Adrenal gland (tissue), 12 donors: ENCODE data around the gene TACR1. TPM values are rescaled to one million over a fixed set of nuclear protein-coding genes. Genes with fewer than 3 reads are reported as not detected.
"Not testable (repeated sequence)": the region's sequence is repeated elsewhere in the genome, so short reads cannot be mapped to it uniquely, and the experiment has no call there.

Experiments
- DNase-seq, 7 donors: peaks; one replicate each; pipeline ENCODE4 v3.0.0-alpha.2; 2019 to 2020
- H3K27ac ChIP-seq, 5 donors: fragments of 200-600 bp; sonication (generic) in 4 of 5; 1 replicate in 3 of 5; 2 replicates in 2 of 5; pipeline versions ENCODE4 v1.5.1 to v1.8.0; 2016 to 2020; ENCODE audit warnings: mild to moderate bottlenecking in 1 of 5
- H3K27me3 ChIP-seq: fragments of 200-600 bp; 2 replicates; pipeline ENCODE4 v1.8.0; 2021
- H3K36me3 ChIP-seq, 2 donors: fragments of 200-600 bp; replicated peaks in 1 of 2; 1 replicate in 1 of 2; 2 replicates in 1 of 2; pipeline versions ENCODE4 v1.5.1 to v1.8.0; 2018 to 2022
- H3K4me1 ChIP-seq, 2 donors: fragments of 200-600 bp; replicated peaks in 1 of 2; 1 replicate in 1 of 2; 2 replicates in 1 of 2; pipeline versions ENCODE4 v1.5.1 to v1.8.0; 2018 to 2021
- H3K4me3 ChIP-seq, 4 donors: fragments of 200-600 bp; sonication (generic) in 3 of 4; one replicate each; pipeline ENCODE4 v1.5.1; 2016 to 2018
- H3K9me3 ChIP-seq, 3 donors: fragments of 200-600 bp; sonication (generic) in 1 of 3; replicated peaks in 1 of 3; 1 replicate in 2 of 3; 2 replicates in 1 of 3; pipeline versions ENCODE4 v1.5.1 to v1.8.0; 2016 to 2021
- POLR2A ChIP-seq, 2 donors: fragments of 450-650 bp; IDR thresholded peaks; one replicate each; pipeline ENCODE4 v1.6.1; 2017; ENCODE audit warnings: antibody characterized with exemption in 2 of 2, mild to moderate bottlenecking in 2 of 2, moderate library complexity in 1 of 2
- WGBS, 4 donors: extraction: QIAGEN DNeasy Blood & Tissue Kit in 2 of 4; methylation state at CpG; one replicate each; pipeline versions ENCODE4 v1.1.5 to v1.1.7; 2013 to 2017; 5-methylcytosine and 5-hydroxymethylcytosine counted together
- intact Hi-C, 2 donors: fragments of 100-400 bp; cut with DNase I; formaldehyde crosslinking; loops; one replicate each; pipeline versions ENCODE4 v1.14.1 to v1.15.0; 2022 to 2023
- polyA plus RNA-seq, 3 donors: library from polyadenylated mRNA; stranded (reverse); fragments of 200-250 nt in 2 of 3; fragments of 350-450 nt in 1 of 3; fragmentation: Illumina TruSeq in 1 of 3; extraction: RNeasy Lipid Tissue Mini Kit (QIAGEN cat#74804) in 1 of 3; gene quantifications; one replicate each; pipeline ENCODE4 v1.2.3, GENCODE V29; 2013 to 2014
- total RNA-seq, 9 donors: library from RNA; depleted of rRNA in 4 of 9; stranded (reverse); fragments of >200 nt in 4 of 9; fragments of 120-200 nt in 1 of 9; fragmentation: NEBNext Ultra II Directional in 1 of 9; extraction: Animal tissue kit (Norgen Biotek cat#: 25700) in 1 of 9; gene quantifications; one replicate each; pipeline versions ENCODE4 v1.1.0 to v1.2.4, GENCODE V29; 2013 to 2023
- TF ChIP-seq, protein P1 (sequence below), 6 experiments: fragments of 450-650 bp in 4 of 6; fragments of 200-600 bp in 2 of 6; sonication (generic) in 1 of 6; IDR thresholded peaks; 1 replicate in 5 of 6; 2 replicates in 1 of 6; pipeline versions ENCODE4 v1.5.1 to v1.8.0; 2016 to 2021; ENCODE audit warnings: antibody characterized with exemption in 6 of 6, mild to moderate bottlenecking in 2 of 6, moderate library complexity in 1 of 6
- donor health status: healthy with polysubstance abuse.
- donor health status: Bipolar disorder and iron deficiency.
- donor health status: DM: yes; HTN: yes; CAD: no.
- donor health status: DM: no; HTN: no; CAD: no.
- donor health status: DM: no; HTN: no; CAD: no.
- donor health status: DM: yes; HTN: yes; CAD: no.

TACR1 gene
- total and polyA plus RNA-seq, 12 donors, result 0.15 to 1.9 (median 0.41) TPM; not detected in 1

DNA sequence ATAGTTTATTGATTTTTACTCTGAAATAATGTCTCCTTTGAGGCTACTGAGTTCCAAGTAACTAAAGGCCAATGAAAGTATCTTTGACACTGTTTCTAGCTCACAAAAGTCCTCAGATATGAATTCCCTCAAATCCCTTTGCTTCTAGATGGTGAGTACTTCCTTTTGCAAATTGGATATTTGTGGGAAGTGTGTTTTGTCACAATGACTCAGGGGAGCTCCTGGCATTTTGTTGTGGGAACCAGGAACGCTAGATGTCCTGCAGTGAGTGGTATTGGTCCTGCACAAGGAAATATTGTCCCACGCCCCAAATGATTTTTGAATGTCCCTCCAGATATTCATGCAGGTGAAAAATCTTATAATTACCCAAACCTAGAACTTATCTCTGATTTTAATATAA, 24.3 kb downstream of the TACR1 start:
- no peak for TF ChIP-seq POLR2A (IDR thresholded peaks at IDR 0.05)
- TF ChIP-seq, protein P1, sequence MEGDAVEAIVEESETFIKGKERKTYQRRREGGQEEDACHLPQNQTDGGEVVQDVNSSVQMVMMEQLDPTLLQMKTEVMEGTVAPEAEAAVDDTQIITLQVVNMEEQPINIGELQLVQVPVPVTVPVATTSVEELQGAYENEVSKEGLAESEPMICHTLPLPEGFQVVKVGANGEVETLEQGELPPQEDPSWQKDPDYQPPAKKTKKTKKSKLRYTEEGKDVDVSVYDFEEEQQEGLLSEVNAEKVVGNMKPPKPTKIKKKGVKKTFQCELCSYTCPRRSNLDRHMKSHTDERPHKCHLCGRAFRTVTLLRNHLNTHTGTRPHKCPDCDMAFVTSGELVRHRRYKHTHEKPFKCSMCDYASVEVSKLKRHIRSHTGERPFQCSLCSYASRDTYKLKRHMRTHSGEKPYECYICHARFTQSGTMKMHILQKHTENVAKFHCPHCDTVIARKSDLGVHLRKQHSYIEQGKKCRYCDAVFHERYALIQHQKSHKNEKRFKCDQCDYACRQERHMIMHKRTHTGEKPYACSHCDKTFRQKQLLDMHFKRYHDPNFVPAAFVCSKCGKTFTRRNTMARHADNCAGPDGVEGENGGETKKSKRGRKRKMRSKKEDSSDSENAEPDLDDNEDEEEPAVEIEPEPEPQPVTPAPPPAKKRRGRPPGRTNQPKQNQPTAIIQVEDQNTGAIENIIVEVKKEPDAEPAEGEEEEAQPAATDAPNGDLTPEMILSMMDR (IDR thresholded peaks at IDR 0.05), result no peak
- DNase-seq, result no peak
- H3K27ac ChIP-seq, result no peak overlapping the region
- H3K27me3 ChIP-seq, result no peaks in the 10 kb centered on the region
- H3K4me3 ChIP-seq, result no peak overlapping the region
- 79 to 95% (median 88%) methylated on average over 2 of the region's 2 CpGs for WGBS, 4 donors
- no peaks in the 10 kb centered on the region for H3K4me1 ChIP-seq
- intact Hi-C loops, result no loop called here
- H3K9me3 ChIP-seq, result no peaks in the 10 kb centered on the region
- H3K36me3 ChIP-seq, result no peaks in the 10 kb centered on the region

DNA sequence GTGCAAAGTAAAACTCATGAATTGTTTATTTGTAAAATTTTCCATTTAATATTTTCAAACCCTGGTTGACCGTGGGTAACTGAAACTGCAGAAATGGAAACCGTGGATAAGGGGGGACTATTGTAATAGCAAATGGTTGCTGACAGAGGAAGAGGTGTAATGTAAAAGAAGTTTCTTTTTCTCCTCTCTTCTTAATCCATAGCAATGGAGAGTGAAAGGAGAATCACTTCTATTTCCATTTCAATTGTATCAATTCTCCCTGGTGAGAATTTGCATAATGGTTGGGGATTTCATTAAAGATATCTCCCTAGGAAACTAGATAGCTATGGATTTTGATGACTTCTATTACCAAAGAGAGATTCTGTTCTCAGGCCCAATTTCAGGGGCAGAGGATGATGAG, 24.8 kb downstream of the TACR1 start:
- H3K36me3 ChIP-seq, result no peaks in the 10 kb centered on the region
- no peaks in the 10 kb centered on the region for H3K9me3 ChIP-seq
- H3K4me3 ChIP-seq, result no peak overlapping the region
- 70 to 80% (median 79%) methylated on average over 2 of the region's 2 CpGs for WGBS, 4 donors
- DNase-seq, result no peak
- no peak overlapping the region for H3K27ac ChIP-seq
- intact Hi-C loops, result no loop called here
- H3K27me3 ChIP-seq, result no peaks in the 10 kb centered on the region
- no peak for TF ChIP-seq POLR2A (IDR thresholded peaks at IDR 0.05)
- TF ChIP-seq, protein P1 (IDR thresholded peaks at IDR 0.05), result no peak
- H3K4me1 ChIP-seq, result no peaks in the 10 kb centered on the region

DNA sequence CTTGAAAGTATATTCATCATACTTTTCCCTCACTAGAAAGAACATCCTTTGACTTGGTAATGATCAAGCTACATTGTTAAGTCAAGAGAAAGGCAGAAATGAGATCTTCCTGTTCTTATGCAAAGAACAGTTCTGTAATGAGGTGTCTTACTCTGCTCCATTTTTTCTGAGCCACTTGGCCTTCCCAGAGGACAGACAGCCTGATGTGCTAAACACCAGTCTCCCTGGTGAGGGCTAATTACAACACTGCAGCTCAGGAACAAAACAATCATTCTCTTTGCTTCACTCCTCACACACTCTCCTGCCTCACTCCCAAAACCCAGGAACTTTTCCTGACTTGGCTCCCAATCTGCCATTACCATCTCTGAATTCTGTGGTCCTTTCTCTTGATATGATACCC, 25.6 kb downstream of the TACR1 start:
- no peak for DNase-seq
- no peak overlapping the region for H3K27ac ChIP-seq
- TF ChIP-seq, protein P1 (IDR thresholded peaks at IDR 0.05), result no peak
- no peak for TF ChIP-seq POLR2A (IDR thresholded peaks at IDR 0.05)
- no peaks in the 10 kb centered on the region for H3K27me3 ChIP-seq
- intact Hi-C loops, result no loop called here
- no peaks in the 10 kb centered on the region for H3K4me1 ChIP-seq
- no peaks in the 10 kb centered on the region for H3K36me3 ChIP-seq
- H3K4me3 ChIP-seq, result no peak overlapping the region
- no peaks in the 10 kb centered on the region for H3K9me3 ChIP-seq

DNA sequence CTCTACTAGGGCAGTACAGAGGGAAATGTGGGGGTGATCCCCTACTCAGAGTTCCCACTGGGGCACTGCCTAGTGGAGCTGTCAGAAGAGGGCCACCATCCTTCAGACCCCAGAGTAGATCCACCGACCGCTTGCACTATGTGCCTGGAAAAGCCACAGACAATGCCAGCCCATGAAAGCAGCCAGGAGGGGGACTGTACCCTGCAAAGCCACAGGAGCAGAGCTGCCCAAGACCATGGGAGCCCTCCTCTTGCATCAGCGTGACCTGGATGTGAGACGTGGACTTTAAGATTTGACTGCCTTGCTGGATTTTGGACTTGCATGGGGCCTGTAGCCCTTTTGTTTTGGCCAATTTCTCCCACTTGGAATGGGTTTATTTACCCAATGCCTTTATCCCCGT, 27.9 kb downstream of the TACR1 start:
- WGBS, 4 donors, result 87 to 95% (median 88%) methylated on average over 5 of the region's 5 CpGs
- H3K27ac ChIP-seq, H3K4me3 ChIP-seq, intact Hi-C loops, DNase-seq, H3K36me3 ChIP-seq, H3K27me3 ChIP-seq, H3K4me1 ChIP-seq, H3K9me3 ChIP-seq: not testable (repeated sequence)

DNA sequence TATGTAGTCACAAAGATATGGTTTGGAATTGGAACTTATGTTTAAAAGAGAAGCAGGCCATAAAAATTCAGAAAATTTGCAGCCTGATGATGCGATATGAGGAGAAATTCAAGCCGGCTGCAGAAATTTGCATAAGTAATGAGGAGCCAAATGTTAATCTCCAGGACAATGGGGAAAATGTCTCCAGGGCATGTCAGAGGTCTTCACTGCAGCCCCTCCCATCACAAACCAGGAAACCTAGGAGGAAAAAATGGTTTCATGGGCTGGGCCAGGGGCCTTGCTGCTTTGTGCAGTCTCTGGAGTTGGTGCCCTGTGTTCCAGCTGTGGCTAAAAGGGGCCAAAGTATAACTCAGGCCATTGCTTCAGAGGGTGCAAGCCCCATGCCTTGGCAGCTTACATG, 28.4 kb downstream of the TACR1 start:
- H3K36me3 ChIP-seq, result no peaks in the 10 kb centered on the region
- no peak overlapping the region for H3K27ac ChIP-seq
- H3K4me3 ChIP-seq, result no peak overlapping the region
- intact Hi-C loops, result no loop called here
- 95 to 100% (median 95%) methylated on average over 2 of the region's 2 CpGs for WGBS, 4 donors
- no peaks in the 10 kb centered on the region for H3K4me1 ChIP-seq
- DNase-seq, result no peak
- H3K27me3 ChIP-seq, result no peaks in the 10 kb centered on the region
- H3K9me3 ChIP-seq, result no peaks in the 10 kb centered on the region
- TF ChIP-seq, protein P1 (IDR thresholded peaks at IDR 0.05), result no peak
- TF ChIP-seq POLR2A (IDR thresholded peaks at IDR 0.05), result no peak
